HL-60/S4 treated with retinoic acid at 250 ng/mL for 4 days and 3 days (cell line): ENCODE measurements around the gene LRRK1.

Experiments
- in situ Hi-C: fragments of 300-500 bp; cut with MboI; formaldehyde crosslinking; loops from 2 replicates; pipeline ENCODE4 v1.7.0; 2022; ENCODE audit warnings: low sequenced_read_pairs

The LRRK1 gene

GRCh38 chr15:100918690-100919480, at the start of gene LRRK1:
Gene LRRK1, plus strand, starts transcription at chr15:100919357. Its CDS starts 5,276 bp downstream, at chr15:100924633.
- in situ Hi-C loops, result loop anchor here (10.0 to 25.0 kb wide), 2 partner anchors 86 to 343 kb away; partner anchors contain the start of gene CHSY1

GRCh38 chr15:100873029-100873677, 46.0 kb upstream of the LRRK1 start:
- in situ Hi-C loops, result no loop called here

DNA sequence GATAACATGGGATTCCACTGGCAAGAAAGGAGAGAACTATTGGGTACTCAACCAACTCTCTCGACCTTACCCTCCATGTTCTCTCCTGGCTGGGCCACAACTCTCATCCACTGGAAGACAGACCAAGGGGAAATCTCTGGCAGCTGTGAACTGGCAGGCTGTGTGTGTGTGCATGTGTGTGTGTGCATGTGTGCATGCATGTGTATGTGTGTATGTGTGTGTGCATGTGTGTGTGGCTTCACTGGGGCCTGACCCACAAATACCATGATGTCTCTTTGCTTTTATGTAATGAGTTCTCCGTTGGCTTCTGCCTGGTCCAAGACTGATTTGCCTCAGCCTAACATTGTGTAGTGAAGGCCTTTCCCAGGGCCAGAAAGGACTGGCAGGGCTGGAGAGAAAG, 43.7 kb upstream of the LRRK1 start:
- in situ Hi-C loops, result no loop called here

- in situ Hi-C loops, result no loop called here
Measured at GRCh38 chr15:100875976-100876375, 43.2 kb upstream of the LRRK1 start.

GRCh38 chr15:100877551-100877950, 41.6 kb upstream of the LRRK1 start:
- in situ Hi-C loops, result no loop called here

DNA sequence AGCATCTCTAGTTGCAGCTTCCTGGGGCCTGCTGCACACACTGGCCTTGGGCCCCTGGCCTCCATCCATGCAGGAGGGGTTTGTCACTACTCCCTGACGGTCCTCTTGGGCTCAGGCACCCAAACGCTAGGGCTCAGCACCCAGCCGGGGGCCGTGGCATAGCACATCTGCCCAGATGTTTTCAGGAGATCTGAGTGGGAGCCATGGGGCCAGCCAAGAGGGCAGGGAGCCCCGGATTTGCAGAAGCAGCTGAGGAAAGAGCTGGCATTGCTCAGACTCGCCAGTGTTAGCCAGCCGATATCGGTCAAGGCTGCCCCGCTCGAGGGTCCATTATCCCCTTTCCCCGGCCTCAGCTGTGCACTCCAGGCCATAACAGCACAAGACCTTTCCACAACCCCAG, 41.0 kb upstream of the LRRK1 start:
- in situ Hi-C loops, result no loop called here

DNA sequence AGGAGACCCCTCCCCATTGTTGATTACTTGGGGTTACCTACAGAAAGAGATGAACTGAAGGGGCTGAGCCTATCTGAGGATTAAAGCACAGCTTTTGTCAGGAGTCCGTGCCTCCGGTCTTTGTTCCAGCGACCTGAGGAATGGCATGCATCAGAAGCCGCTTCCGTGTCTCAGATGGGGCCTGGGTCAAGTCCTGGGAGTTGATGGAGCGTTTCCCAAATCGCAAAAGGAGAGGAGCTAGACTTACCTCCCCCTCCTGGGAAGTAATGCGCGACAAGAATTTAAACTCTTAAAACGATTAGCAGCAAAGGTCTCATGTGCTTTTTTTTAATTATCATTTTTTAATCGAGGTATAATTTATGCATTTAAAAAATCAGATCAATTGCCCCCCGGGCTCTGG, 40.5 kb upstream of the LRRK1 start:
- in situ Hi-C loops, result no loop called here

DNA sequence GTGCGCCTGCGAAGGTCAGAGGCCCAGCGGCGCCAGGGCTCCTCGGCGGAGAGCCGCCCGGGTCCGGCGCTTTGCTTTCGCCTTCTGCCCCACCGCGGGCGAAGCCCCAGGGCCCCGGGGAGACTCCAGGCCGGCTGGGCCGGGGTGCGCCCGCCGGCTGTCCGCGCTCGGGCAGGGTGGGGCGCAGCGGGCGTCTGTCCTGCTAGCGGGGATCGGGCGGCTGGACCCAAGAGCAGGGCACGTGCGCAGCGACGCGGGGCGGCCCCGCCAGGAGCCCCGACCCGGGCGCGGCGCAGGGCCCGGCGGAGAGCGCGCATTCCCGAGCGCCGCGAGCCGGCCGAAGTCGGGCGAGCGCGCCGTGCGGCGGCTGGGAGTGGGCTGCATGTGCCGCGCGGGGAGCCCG, 40.1 kb upstream of the LRRK1 start:
- in situ Hi-C loops, result no loop called here

- in situ Hi-C loops, result no loop called here
Measured at GRCh38 chr15:100879464-100880138, 39.6 kb upstream of the LRRK1 start, which contains the start of gene ALDH1A3. Gene ALDH1A3, plus strand, starts transcription at chr15:100879831. Its CDS starts 77 bp downstream, at chr15:100879908.

- in situ Hi-C loops, result no loop called here
Measured at GRCh38 chr15:100880139-100880896, 38.8 kb upstream of the LRRK1 start.

DNA sequence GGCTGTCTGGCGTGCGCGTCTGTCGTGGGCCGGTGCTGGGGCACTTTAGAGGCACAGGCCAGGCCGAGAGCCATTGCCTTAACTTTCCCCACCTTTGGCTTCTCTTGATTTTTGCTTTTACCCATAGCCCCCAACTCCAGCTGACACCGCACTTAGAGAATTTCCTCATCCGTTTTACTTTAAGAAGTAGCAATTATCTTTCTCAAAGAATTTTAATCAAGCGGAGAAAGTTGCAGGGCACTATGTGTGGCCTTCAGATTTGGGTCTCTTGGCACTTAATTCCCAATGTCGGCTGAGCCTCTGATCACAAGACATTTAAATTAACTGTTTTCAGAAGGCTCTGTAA, 38.3 kb upstream of the LRRK1 start:
- in situ Hi-C loops, result no loop called here

DNA sequence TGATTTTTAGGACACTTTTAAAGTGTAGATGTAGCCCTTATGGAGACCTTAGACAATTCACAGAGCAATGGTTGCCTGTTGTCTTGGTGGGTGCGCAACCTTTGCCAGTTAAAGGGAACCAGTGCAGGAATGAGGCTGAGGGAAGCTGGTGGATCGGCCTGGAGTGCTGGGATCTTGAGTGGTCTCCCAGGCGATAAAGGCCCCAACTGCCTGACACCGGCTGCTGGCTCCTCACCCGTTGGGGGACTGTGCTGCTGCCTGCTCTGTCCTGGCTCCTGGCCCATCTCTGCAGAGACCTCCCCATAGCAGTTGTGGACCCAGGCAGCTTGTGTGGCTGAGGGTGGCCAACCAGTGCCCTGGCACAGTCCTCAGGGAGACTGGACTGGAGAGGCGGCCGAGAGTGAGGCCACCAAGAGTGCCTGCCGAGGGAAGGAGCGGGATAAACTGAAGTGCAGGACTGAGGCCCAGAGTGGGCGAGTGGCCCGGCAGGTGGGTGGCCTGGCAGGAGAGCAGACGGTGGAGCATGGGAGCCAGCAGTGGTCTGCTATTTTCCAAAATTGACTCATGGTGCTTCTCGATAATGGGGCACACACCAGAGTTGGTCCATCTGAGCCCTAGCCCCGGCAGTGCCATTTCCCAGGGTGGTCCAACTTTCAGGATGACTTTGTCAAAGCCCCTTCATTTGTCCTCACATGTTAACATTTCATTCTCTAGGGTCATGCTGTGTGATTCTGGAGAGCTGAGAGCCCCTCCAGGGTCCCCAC, 37.4 kb upstream of the LRRK1 start:
- in situ Hi-C loops, result no loop called here

- in situ Hi-C loops, result no loop called here
Measured at GRCh38 chr15:100885116-100885515, 34.0 kb upstream of the LRRK1 start.

- in situ Hi-C loops, result no loop called here
Measured at GRCh38 chr15:100885811-100886210, 33.3 kb upstream of the LRRK1 start.

DNA sequence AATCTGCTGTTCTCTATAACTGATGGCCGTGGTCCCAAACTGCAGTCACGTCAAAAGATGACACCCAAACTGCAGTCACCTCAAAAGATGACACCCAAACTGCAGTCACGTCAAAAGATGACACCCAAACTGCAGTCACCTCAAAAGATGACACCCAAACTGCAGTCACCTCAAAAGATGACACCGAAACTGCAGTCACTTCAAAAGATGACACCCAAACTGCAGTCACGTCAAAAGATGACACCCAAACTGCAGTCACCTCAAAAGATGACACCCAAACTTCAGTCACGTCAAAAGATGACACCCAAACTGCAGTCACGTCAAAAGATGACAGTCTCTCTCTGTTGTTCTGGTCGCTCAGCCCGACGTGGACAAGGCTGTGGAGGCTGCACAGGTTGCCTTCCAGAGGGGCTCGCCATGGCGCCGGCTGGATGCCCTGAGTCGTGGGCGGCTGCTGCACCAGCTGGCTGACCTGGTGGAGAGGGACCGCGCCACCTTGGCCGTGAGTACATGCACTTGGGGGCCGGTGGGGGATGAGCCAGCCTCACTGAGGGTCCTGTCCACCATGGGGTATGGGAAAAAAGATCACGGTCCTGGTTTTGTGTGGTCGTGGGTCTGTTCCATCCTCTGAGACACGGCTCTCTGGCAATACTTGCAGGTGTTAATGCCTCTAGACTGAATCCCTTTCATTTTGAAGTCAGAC, 31.8 kb upstream of the LRRK1 start:
- in situ Hi-C loops, result no loop called here

GRCh38 chr15:100889385-100890050, 29.6 kb upstream of the LRRK1 start:
- in situ Hi-C loops, result no loop called here

- in situ Hi-C loops, result no loop called here
Measured at GRCh38 chr15:100890051-100890720, 29.0 kb upstream of the LRRK1 start.

GRCh38 chr15:100890850-100891249, 28.3 kb upstream of the LRRK1 start:
- in situ Hi-C loops, result no loop called here
